Activated naive CD8-positive, alpha-beta T cell treated with anti-CD3 and anti-CD28 coated beads for 36 hours (primary cell): ENCODE data around the gene NOL3. TPM values are rescaled to one million over a fixed set of nuclear protein-coding genes. Genes with fewer than 3 reads are reported as not detected.
A peak's percentile ranks its signal among the peaks of the same experiment; 100 is the strongest.

Experiments used
- DNase-seq: peaks from one replicate; pipeline ENCODE4 v3.0.0; 2021
- H3K27ac Mint-ChIP-seq: one replicate; pipeline ENCODE4 v1.8.0; 2022; ENCODE audit warnings: mild to moderate bottlenecking, moderate library complexity, mixed read lengths
- H3K27me3 Mint-ChIP-seq: one replicate; pipeline ENCODE4 v1.8.0; 2022; ENCODE audit warnings: mild to moderate bottlenecking, mixed read lengths
- H3K36me3 Mint-ChIP-seq: one replicate; pipeline ENCODE4 v1.8.0; 2021; ENCODE audit warnings: mild to moderate bottlenecking, mixed read lengths
- H3K4me1 Mint-ChIP-seq: one replicate; pipeline ENCODE4 v1.8.0; 2021; ENCODE audit warnings: mixed read lengths
- H3K4me3 Mint-ChIP-seq: one replicate; pipeline ENCODE4 v1.8.0; 2022; ENCODE audit warnings: mild to moderate bottlenecking, moderate library complexity, mixed read lengths
- H3K9me3 Mint-ChIP-seq: one replicate; pipeline ENCODE4 v1.8.0; 2022; ENCODE audit warnings: mixed read lengths
- total RNA-seq, 2 experiments: library from RNA; stranded (reverse); gene quantifications; one replicate each; pipeline ENCODE4 v1.2.3, GENCODE V29; 2021

Gene NOL3
- total RNA-seq, 2 experiments from 2014 or later = 6.1 to 6.4 TPM

DNA sequence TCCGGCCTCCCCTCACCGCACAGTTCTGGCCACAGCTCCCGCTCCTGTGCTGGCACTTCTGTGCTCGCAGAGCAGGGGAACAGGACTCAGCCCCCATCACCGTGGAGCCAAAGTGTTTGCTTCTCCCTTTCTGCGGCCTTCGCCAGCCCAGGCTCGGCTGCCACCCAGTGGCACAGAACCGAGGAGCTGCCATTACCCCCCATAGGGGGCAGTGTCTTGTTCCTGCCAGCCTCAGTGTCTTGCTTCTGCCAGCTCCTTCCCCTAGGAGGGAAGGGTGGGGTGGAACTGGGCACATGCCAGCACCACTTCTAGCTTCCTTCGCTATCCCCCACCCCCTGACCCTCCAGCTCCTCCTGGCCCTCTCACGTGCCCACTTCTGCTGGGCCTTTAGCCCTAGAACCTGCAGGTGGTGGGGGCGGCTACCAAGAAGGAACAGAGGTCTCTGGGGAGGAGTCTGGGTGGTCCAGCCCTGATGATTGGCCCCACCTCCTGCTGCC, 27.9 kb downstream of the NOL3 start:
- Mint-ChIP-seq H3K4me1 (peaks cover 17% of the 10 kb centered on the region), H3K9me3 (no peaks in the 10 kb centered on the region), H3K4me3 (no peak overlapping the region), H3K36me3 (peaks cover 34% of the 10 kb centered on the region), H3K27ac (no peak overlapping the region), H3K27me3 (no peaks in the 10 kb centered on the region)
- DNase-seq = no peak

GRCh38 chr16:67199011-67199807, 28.9 kb downstream of the NOL3 start, which contains the start of gene ELMO3:
Gene ELMO3 (plus strand): TSS chr16:67199131. CDS start chr16:67199327, 196 bp downstream.
- H3K36me3 Mint-ChIP-seq = peaks cover 26% of the 10 kb centered on the region

GRCh38 chr16:67199808-67200198, 29.5 kb downstream of the NOL3 start:
- no peak for DNase-seq
- no peaks in the 10 kb centered on the region for H3K9me3 Mint-ChIP-seq
- H3K36me3 Mint-ChIP-seq = peaks cover 24% of the 10 kb centered on the region
- H3K27ac Mint-ChIP-seq = peak overlapping the region; percentile 48
- no peak overlapping the region for H3K4me3 Mint-ChIP-seq
- no peaks in the 10 kb centered on the region for H3K27me3 Mint-ChIP-seq
- peaks cover 9% of the 10 kb centered on the region for H3K4me1 Mint-ChIP-seq

More at GRCh38 chr16:67199011-67199807, 28.9 kb downstream of the NOL3 start, which contains the start of gene ELMO3:
- DNase-seq = no peak
- no peaks in the 10 kb centered on the region for H3K9me3 Mint-ChIP-seq
- H3K4me3 Mint-ChIP-seq = no peak within 1 kb of the TSS
- peaks cover 9% of the 10 kb centered on the region for H3K4me1 Mint-ChIP-seq
- H3K27me3 Mint-ChIP-seq = no peaks in the 10 kb centered on the region
- H3K27ac Mint-ChIP-seq = peak within 1 kb of the TSS; percentile 48

DNA sequence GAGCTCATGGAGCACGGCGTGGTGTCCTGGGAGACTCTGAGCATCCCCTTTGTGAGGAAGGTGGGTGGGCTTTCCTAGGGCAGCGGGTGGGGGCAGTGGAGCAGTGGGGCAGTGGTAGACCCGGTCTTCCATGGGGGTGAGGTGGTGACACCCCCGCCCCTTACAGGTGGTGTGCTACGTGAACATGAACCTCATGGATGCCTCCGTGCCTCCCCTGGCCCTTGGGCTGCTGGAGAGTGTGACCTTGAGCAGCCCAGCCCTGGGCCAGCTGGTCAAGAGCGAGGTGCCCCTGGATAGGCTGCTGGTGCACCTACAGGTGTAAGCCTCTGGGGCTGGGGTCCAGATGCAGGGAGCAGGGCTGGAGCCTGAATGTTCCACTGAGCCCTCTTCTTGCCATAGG, 30.2 kb downstream of the NOL3 start:
- H3K27me3 Mint-ChIP-seq = no peaks in the 10 kb centered on the region
- no peak overlapping the region for H3K27ac Mint-ChIP-seq
- peaks cover 17% of the 10 kb centered on the region for H3K36me3 Mint-ChIP-seq
- no peaks in the 10 kb centered on the region for H3K9me3 Mint-ChIP-seq
- peaks cover 9% of the 10 kb centered on the region for H3K4me1 Mint-ChIP-seq
- no peak for DNase-seq
- H3K4me3 Mint-ChIP-seq = no peak overlapping the region

DNA sequence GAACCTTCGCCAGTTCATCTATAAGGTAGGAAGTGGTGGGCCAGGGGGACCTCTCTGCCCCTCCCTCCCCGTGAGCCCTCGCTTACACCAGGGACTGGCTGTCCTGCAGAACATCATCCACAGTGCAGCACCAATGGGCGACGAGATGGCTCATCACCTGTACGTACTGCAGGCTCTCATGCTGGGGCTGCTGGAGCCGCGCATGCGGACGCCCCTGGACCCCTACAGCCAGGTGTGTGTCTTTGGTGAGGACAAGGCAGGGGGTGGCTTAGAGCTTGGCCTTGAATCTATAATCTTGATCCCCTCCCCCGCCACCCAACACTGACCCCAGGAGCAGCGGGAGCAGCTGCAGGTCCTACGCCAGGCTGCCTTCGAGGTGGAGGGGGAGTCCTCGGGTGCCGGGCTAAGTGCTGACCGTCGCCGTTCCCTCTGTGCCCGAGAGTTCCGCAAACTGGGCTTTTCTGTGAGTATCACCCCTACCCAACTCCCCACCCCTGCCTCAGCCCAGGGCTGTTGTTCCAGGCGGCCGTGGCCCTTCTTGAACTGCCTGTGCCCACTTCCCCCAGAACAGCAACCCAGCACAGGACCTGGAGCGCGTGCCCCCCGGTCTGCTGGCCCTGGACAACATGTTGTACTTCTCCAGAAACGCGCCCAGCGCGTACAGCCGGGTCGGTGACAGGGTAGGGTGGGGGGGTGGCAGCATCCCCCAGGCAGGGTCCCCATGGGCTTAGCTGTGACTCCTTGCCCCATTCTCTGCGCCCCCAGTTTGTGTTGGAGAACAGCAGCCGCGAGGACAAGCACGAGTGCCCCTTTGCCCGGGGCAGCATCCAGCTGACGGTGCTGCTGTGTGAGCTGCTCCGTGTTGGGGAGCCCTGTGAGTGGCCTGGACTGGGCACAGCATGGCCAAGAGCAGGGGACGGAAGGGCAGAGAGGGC, 31.3 kb downstream of the NOL3 start:
- no peak overlapping the region for H3K27ac Mint-ChIP-seq
- peaks cover 7% of the 10 kb centered on the region for H3K36me3 Mint-ChIP-seq
- H3K27me3 Mint-ChIP-seq = no peaks in the 10 kb centered on the region
- no peaks in the 10 kb centered on the region for H3K9me3 Mint-ChIP-seq
- DNase-seq = no peak
- H3K4me3 Mint-ChIP-seq = no peak overlapping the region
- H3K4me1 Mint-ChIP-seq = peaks cover 2% of the 10 kb centered on the region

DNA sequence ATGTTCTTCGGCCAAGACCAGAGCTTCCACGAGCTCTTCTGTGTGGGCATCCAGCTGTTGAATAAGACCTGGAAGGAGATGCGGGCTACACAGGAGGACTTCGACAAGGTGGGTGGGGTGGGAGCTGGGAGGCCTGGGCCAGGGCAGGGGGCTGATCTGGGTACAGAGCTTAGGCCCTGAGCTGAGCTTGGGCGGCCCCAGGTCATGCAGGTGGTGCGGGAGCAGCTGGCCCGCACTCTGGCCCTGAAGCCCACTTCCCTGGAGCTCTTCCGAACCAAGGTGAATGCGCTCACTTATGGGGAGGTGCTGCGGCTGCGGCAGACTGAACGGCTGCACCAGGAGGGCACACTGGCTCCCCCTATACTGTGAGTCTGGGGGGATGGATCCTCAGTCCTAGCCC, 32.1 kb downstream of the NOL3 start:
- H3K36me3 Mint-ChIP-seq = peaks cover 3% of the 10 kb centered on the region
- H3K4me1 Mint-ChIP-seq = no peaks in the 10 kb centered on the region
- DNase-seq = no peak
- no peak overlapping the region for H3K27ac Mint-ChIP-seq
- no peaks in the 10 kb centered on the region for H3K27me3 Mint-ChIP-seq
- no peak overlapping the region for H3K4me3 Mint-ChIP-seq
- H3K9me3 Mint-ChIP-seq = no peaks in the 10 kb centered on the region

DNA sequence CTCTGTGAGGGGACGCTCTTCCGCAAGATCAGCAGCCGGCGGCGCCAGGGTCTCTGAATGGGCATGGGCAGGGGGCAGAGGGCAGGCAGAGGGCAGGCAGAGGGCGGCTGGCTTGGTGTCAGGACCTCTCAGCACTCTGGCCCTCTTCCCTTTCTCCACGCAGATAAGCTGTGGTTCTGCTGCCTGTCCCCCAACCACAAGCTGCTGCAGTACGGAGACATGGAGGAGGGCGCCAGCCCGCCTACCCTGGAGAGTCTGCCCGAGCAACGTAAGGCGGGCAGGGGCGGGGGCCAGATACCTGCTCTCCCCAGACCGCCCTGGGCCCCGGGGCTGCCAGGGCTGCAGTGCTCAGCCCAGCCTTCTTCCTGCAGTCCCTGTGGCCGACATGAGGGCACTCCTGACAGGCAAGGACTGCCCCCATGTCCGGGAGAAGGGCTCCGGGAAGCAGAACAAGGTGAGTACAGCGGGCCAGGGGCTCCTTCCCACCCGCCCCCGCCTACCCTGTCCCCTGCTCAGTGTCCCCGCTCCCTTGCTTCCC, 32.7 kb downstream of the NOL3 start:
- H3K4me3 Mint-ChIP-seq = no peak overlapping the region
- H3K36me3 Mint-ChIP-seq = peaks cover 3% of the 10 kb centered on the region
- no peaks in the 10 kb centered on the region for H3K4me1 Mint-ChIP-seq
- H3K27me3 Mint-ChIP-seq = no peaks in the 10 kb centered on the region
- no peak overlapping the region for H3K27ac Mint-ChIP-seq
- no peak for DNase-seq
- H3K9me3 Mint-ChIP-seq = no peaks in the 10 kb centered on the region

GRCh38 chr16:67204076-67204475, 33.7 kb downstream of the NOL3 start:
- no peaks in the 10 kb centered on the region for H3K4me1 Mint-ChIP-seq
- no peak overlapping the region for H3K27ac Mint-ChIP-seq
- no peak overlapping the region for H3K4me3 Mint-ChIP-seq
- no peak for DNase-seq
- no peaks in the 10 kb centered on the region for H3K9me3 Mint-ChIP-seq
- peaks cover 3% of the 10 kb centered on the region for H3K36me3 Mint-ChIP-seq
- no peaks in the 10 kb centered on the region for H3K27me3 Mint-ChIP-seq

DNA sequence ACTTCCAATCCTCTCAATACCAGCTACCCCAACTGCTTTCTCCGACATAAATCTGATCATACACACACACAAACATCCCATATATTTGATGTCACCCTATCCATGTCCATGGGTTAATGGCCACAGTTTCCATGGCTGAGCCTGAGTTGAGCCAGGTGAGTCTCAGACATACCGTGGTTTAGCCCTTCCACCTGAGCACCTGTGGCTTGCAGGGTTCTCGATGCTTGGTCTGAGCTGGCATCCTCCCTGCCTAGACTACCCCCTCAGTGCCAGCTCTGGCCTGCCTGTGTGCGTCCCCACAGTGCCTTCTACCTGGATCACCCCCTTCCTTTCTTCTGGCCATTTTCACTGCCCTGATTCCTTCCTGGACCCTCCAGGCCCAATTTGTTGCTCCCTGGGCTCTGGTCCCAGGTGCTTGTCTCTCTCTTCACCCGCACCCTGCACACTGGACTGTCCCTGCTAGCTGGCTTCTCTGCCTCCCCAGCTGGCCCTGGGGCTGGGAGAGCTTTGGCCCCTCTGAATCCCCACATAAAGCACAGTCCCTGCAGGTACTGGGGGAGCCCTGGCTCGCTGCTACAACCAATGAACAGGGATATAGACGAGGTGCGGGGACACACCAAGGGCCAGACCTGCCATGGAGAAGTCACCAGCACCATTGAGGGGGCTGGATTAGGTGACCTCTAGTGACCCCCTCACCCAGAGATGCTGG, 35.9 kb downstream of the NOL3 start:
- H3K27me3 Mint-ChIP-seq = no peaks in the 10 kb centered on the region
- H3K27ac Mint-ChIP-seq = peak overlapping the region; percentile 16
- no peak for DNase-seq
- H3K4me3 Mint-ChIP-seq = no peak overlapping the region
- no peaks in the 10 kb centered on the region for H3K36me3 Mint-ChIP-seq
- H3K9me3 Mint-ChIP-seq = no peaks in the 10 kb centered on the region
- H3K4me1 Mint-ChIP-seq = no peaks in the 10 kb centered on the region

DNA sequence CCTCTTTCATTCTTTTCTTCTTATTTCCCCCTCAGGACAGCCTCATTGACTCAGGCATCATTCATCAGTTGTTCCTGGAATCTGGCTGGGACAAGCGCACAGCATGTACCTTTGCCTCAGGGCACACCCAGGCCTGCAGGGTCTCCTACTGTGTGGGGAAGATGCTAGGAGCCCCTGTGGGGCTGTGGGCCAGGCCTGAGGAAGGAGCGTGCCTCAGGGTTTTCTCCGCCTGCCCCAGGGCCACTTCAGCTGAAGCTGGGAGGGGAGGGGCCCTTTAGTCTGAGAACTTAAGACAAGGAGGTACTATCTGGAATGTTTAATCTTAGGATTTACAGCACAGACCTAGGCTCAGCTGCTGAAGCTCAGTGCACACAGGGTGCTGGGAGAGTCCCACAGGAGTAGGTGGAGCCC, 36.5 kb downstream of the NOL3 start:
- Mint-ChIP-seq H3K36me3 (no peaks in the 10 kb centered on the region), H3K27ac (no peak overlapping the region), H3K4me1 (no peaks in the 10 kb centered on the region), H3K9me3 (no peaks in the 10 kb centered on the region), H3K27me3 (no peaks in the 10 kb centered on the region), H3K4me3 (no peak overlapping the region)
- no peak for DNase-seq

GRCh38 chr16:67207249-67208091, 37.1 kb downstream of the NOL3 start:
- no peaks in the 10 kb centered on the region for H3K9me3 Mint-ChIP-seq
- no peak overlapping the region for H3K4me3 Mint-ChIP-seq
- no peaks in the 10 kb centered on the region for H3K27me3 Mint-ChIP-seq
- no peak for DNase-seq
- no peaks in the 10 kb centered on the region for H3K36me3 Mint-ChIP-seq
- no peak overlapping the region for H3K27ac Mint-ChIP-seq
- no peaks in the 10 kb centered on the region for H3K4me1 Mint-ChIP-seq

GRCh38 chr16:67208154-67208896, 38.0 kb downstream of the NOL3 start:
- Mint-ChIP-seq H3K9me3 (no peaks in the 10 kb centered on the region), H3K4me1 (no peaks in the 10 kb centered on the region), H3K36me3 (no peaks in the 10 kb centered on the region), H3K4me3 (no peak overlapping the region), H3K27ac (no peak overlapping the region), H3K27me3 (no peaks in the 10 kb centered on the region)
- no peak for DNase-seq

GRCh38 chr16:67209565-67209964, 39.2 kb downstream of the NOL3 start:
- Mint-ChIP-seq H3K27me3 (no peaks in the 10 kb centered on the region), H3K27ac (no peak overlapping the region), H3K9me3 (no peaks in the 10 kb centered on the region), H3K4me1 (no peaks in the 10 kb centered on the region), H3K4me3 (no peak overlapping the region), H3K36me3 (no peaks in the 10 kb centered on the region)
- no peak for DNase-seq
